NCI-H1417 treated with DMSO at 0.1 percent for 48 hours (cell line): ENCODE results near the gene CCDC186.
"Not testable (repeated sequence)": the region's sequence is repeated elsewhere in the genome, so short reads cannot be mapped to it uniquely, and the experiment has no call there.

ENCODE experiments used
- DNase-seq: peaks from one replicate; lab custom pipeline; 2025; lab: John Stamatoyannopoulos, UW

The CCDC186 gene

GRCh38 chr10:114173603-114173920 is 441 bp downstream of the CCDC186 start:
- DNase-seq = no peak

GRCh38 chr10:114172776-114173602 is 1.0 kb downstream of the CCDC186 start:
- no peak for DNase-seq

- DNase-seq = no peak
Observed at GRCh38 chr10:114172216-114172615, 1.8 kb downstream of the CCDC186 start.

- no peak for DNase-seq
Observed at GRCh38 chr10:114168450-114169009, 5.5 kb downstream of the CCDC186 start.

GRCh38 chr10:114167985-114168384 is 6.0 kb downstream of the CCDC186 start:
- DNase-seq = no peak

- no peak for DNase-seq
Observed at GRCh38 chr10:114166494-114166893, 7.5 kb downstream of the CCDC186 start.

GRCh38 chr10:114166043-114166442 is 8.0 kb downstream of the CCDC186 start:
- DNase-seq = no peak

- DNase-seq = no peak
Observed at GRCh38 chr10:114163062-114163461, 10.9 kb downstream of the CCDC186 start.

- no peak for DNase-seq
Observed at GRCh38 chr10:114157912-114158311, 16.1 kb downstream of the CCDC186 start.

GRCh38 chr10:114151892-114152291 is 22.1 kb downstream of the CCDC186 start:
- DNase-seq = no peak

- no peak for DNase-seq
Observed at GRCh38 chr10:114151486-114151885, 22.5 kb downstream of the CCDC186 start.

GRCh38 chr10:114149476-114149875 is 24.5 kb downstream of the CCDC186 start:
- DNase-seq = not testable (repeated sequence)

- DNase-seq = no peak
Observed at GRCh38 chr10:114143160-114143559, 30.8 kb downstream of the CCDC186 start.

GRCh38 chr10:114142018-114142417 is 32.0 kb downstream of the CCDC186 start:
- no peak for DNase-seq

GRCh38 chr10:114140827-114141226 is 33.2 kb downstream of the CCDC186 start:
- not testable (repeated sequence) for DNase-seq

- DNase-seq = no peak
Observed at GRCh38 chr10:114140036-114140435, 34.0 kb downstream of the CCDC186 start.

- DNase-seq = no peak
Observed at GRCh38 chr10:114138581-114138980, 35.4 kb downstream of the CCDC186 start.

- no peak for DNase-seq
Observed at GRCh38 chr10:114135476-114135875, 38.5 kb downstream of the CCDC186 start.

GRCh38 chr10:114131094-114131493 is 42.9 kb downstream of the CCDC186 start:
- no peak for DNase-seq

- DNase-seq = no peak
Observed at GRCh38 chr10:114121031-114121430, 53.0 kb downstream of the CCDC186 start.

- no peak for DNase-seq
Observed at GRCh38 chr10:114118514-114118913, 55.5 kb downstream of the CCDC186 start.

- DNase-seq = no peak
Observed at GRCh38 chr10:114117728-114118127, 56.3 kb downstream of the CCDC186 start.

GRCh38 chr10:114115661-114116445 is 58.1 kb downstream of the CCDC186 start:
- no peak for DNase-seq
